ENCODE results near the gene CAMTA1.

CAMTA1 gene

GRCh38 chr1:6922096-6922931 lies 137.1 kb downstream of the CAMTA1 start (continued):
- TF ChIP-seq PATZ1 (CRISPR knock-in tag; IDR thresholded peaks at IDR 0.05; ENCODE audit: borderline replicate concordance), result no peak

GRCh38 chr1:6923012-6923411 lies 137.8 kb downstream of the CAMTA1 start:
- TF ChIP-seq ZNF70 (CRISPR knock-in tag; IDR thresholded peaks at IDR 0.05), result no peak
- no peak for TF ChIP-seq TCF4 (CRISPR knock-in tag; IDR thresholded peaks at IDR 0.05; ENCODE audit: borderline replicate concordance)
- TF ChIP-seq PPARA (CRISPR knock-in tag; IDR thresholded peaks at IDR 0.05; ENCODE audit: borderline replicate concordance), result no peak
- no peak for TF ChIP-seq CREB5 (CRISPR knock-in tag; IDR thresholded peaks at IDR 0.05; ENCODE audit: low read depth)
- TF ChIP-seq ARNTL (CRISPR knock-in tag; IDR thresholded peaks at IDR 0.05; ENCODE audit: borderline replicate concordance, low read depth), result no peak
- TF ChIP-seq CSDC2 (CRISPR knock-in tag; IDR thresholded peaks at IDR 0.05), result no peak
- TF ChIP-seq RARB (CRISPR knock-in tag; IDR thresholded peaks at IDR 0.05), result no peak
- TF ChIP-seq ZC3H10 (CRISPR knock-in tag; IDR thresholded peaks at IDR 0.05), result no peak
- no peak for TF ChIP-seq TOX (CRISPR knock-in tag; IDR thresholded peaks at IDR 0.05; ENCODE audit: borderline replicate concordance)
- no peak for TF ChIP-seq BACH2 (CRISPR knock-in tag; IDR thresholded peaks at IDR 0.05; ENCODE audit: borderline replicate concordance)
- no peak for TF ChIP-seq SNAI2 (CRISPR knock-in tag; IDR thresholded peaks at IDR 0.05)
- TF ChIP-seq TSHZ2 (CRISPR knock-in tag; IDR thresholded peaks at IDR 0.05), result no peak
- TF ChIP-seq GLIS3 (CRISPR knock-in tag; IDR thresholded peaks at IDR 0.05), result no peak
- no peak for TF ChIP-seq POU6F1 (CRISPR knock-in tag; IDR thresholded peaks at IDR 0.05; ENCODE audit: borderline replicate concordance, low read depth)
- TF ChIP-seq ZFP3 (CRISPR knock-in tag; IDR thresholded peaks at IDR 0.05), result no peak
- no peak for TF ChIP-seq PATZ1 (CRISPR knock-in tag; IDR thresholded peaks at IDR 0.05; ENCODE audit: borderline replicate concordance)
- TF ChIP-seq CSRNP3 (CRISPR knock-in tag; IDR thresholded peaks at IDR 0.05), result no peak
- TF ChIP-seq ZNF565 (CRISPR knock-in tag; conservative IDR thresholded peaks at IDR 0.05; ENCODE audit: low read depth), result no peak
- no peak for ATAC-seq
